ENCODE results near the gene OR51G1.

OR51G1 gene

DNA sequence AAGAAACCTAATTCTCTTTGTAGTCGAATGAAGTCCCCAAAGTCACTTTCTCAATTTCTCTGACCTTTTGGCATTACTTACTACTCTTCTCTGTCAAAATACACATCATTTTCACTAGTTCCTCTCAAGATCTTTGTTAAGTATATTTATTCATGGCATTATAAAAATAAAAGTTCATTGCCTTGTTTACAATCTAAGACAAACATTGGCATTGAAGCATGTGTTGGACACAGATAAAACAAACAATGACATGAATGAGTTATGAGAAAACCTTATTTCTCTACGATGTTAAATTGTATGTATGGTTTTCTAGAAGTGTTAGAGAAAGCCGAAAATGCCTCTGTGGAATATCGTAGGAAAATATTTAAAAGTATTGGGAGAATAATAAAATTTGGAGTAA, 8.6 kb upstream of the OR51G1 start:
- no peak overlapping the region for H3K4me3 ChIP-seq (ENCODE audit: low read length)
- DNase-seq (ENCODE audit: low read depth), result no peak
- TF ChIP-seq, protein P1, sequence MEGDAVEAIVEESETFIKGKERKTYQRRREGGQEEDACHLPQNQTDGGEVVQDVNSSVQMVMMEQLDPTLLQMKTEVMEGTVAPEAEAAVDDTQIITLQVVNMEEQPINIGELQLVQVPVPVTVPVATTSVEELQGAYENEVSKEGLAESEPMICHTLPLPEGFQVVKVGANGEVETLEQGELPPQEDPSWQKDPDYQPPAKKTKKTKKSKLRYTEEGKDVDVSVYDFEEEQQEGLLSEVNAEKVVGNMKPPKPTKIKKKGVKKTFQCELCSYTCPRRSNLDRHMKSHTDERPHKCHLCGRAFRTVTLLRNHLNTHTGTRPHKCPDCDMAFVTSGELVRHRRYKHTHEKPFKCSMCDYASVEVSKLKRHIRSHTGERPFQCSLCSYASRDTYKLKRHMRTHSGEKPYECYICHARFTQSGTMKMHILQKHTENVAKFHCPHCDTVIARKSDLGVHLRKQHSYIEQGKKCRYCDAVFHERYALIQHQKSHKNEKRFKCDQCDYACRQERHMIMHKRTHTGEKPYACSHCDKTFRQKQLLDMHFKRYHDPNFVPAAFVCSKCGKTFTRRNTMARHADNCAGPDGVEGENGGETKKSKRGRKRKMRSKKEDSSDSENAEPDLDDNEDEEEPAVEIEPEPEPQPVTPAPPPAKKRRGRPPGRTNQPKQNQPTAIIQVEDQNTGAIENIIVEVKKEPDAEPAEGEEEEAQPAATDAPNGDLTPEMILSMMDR (conservative IDR thresholded peaks at IDR 0.05; ENCODE audit: low read depth, low read length), result no peak

DNA sequence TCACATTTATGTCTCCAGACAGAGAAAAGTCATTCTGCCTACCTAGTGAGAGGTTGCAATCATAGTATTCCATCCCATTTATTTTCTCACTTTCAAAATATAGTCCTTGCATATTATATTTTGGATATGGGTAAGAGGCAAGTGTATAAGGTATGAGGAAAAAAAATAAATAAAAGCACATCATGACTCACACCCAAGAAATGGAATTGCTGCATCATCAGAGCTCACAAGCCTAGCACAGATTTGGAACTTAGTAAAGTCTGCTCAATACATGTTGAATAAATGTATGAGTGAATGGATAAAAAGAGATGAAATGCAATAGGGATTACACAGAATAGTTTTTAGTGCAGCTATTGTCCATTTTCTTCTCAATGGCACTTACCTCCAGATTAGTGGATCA, 2.5 kb upstream of the OR51G1 start:
- no peak overlapping the region for H3K4me3 ChIP-seq (ENCODE audit: low read length)
- DNase-seq (ENCODE audit: low read depth), result no peak
- TF ChIP-seq, protein P1 (conservative IDR thresholded peaks at IDR 0.05; ENCODE audit: low read depth, low read length), result no peak

DNA sequence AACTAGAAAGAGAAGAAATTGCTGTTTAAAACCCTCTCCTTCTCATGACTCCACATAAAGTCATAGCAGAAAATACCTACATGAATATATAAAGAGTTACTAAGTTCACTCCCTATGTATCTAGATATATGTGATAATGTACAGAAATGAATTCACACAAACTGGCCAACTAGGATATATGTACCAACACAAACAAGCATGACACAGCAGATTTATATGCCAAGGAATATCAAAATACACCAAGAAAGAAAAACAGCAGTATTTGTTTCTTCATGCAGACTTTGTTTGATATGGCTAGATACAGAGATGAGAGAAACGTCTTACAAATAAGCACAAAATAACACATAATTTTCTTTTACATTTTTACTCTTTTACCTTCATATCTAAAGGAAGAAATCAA, 1.8 kb downstream of the OR51G1 start:
- TF ChIP-seq, protein P1 (conservative IDR thresholded peaks at IDR 0.05; ENCODE audit: low read depth, low read length), result no peak
- H3K4me3 ChIP-seq (ENCODE audit: low read length), result no peak overlapping the region
- DNase-seq (ENCODE audit: low read depth), result no peak

DNA sequence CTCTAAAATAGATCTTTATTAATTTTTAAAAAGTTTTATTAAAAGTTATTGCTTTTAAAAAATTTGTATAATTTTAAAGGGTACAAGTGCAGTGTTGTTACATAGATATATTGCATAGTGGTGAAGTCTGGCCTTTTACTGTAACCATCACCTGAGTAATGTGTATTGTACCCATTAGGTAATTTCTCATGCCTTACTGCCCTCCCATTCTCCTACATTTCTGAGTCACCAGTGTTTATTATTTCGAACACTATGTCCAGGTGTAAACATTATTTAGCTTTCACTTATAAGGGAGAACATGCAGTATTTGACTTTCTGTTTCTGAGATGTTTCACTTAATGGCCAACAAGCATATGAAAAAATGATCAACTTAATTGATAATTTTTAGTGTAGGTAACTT, 2.3 kb downstream of the OR51G1 start:
- DNase-seq (ENCODE audit: low read depth), result no peak
- H3K4me3 ChIP-seq (ENCODE audit: low read length), result no peak overlapping the region
- TF ChIP-seq, protein P1 (conservative IDR thresholded peaks at IDR 0.05; ENCODE audit: low read depth, low read length), result no peak

DNA sequence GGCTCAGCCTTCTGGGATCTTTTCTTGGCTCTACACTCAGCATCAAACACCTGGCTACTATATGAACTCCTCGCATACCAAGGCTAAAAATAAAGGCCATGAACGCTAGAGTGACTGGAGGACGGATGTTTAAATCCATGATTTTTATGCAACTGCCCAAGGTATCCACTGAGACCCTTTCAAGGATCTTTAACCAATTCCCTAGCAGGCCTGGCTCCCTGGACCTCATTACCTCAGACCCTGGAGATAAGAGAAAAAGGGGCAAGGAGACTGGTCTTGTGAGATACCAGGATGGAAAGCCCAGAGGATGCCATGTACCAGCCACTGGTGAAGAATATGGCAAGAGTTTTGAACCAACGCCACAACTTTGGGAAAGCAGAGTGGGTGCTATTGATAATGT, 4.9 kb downstream of the OR51G1 start, which contains the start of gene OR51G2:
OR51G2 (minus strand) TSS at position 101 of the 400 bp plus-strand sequence. CDS start 3,687 bp downstream, outside the sequence.
- TF ChIP-seq, protein P1 (conservative IDR thresholded peaks at IDR 0.05; ENCODE audit: low read depth, low read length), result no peak
- no peak for DNase-seq (ENCODE audit: low read depth)
- H3K4me3 ChIP-seq (ENCODE audit: low read length), result no peak within 1 kb of the TSS

DNA sequence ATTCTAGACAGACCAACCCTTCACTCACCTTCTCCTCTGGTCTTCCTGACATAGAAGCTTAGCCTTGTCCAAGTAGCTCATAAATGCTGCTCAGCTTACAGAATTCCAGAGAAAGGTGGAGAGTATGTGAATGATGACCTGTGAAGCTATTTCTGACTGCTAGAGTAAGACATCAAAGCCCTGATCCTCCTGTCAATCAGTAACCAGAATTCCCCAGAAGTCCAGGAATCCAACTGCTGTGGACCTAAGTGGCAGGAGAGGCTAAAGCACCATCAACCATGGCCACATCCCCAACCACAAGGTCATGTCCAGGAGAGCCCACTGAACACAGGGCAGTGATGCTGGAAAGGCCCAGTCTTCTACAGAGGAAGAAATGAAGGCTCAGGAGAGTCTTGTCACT, 7.6 kb downstream of the OR51G1 start:
- H3K4me3 ChIP-seq (ENCODE audit: low read length), result no peak overlapping the region
- TF ChIP-seq, protein P1 (conservative IDR thresholded peaks at IDR 0.05; ENCODE audit: low read depth, low read length), result no peak
- no peak for DNase-seq (ENCODE audit: low read depth)

DNA sequence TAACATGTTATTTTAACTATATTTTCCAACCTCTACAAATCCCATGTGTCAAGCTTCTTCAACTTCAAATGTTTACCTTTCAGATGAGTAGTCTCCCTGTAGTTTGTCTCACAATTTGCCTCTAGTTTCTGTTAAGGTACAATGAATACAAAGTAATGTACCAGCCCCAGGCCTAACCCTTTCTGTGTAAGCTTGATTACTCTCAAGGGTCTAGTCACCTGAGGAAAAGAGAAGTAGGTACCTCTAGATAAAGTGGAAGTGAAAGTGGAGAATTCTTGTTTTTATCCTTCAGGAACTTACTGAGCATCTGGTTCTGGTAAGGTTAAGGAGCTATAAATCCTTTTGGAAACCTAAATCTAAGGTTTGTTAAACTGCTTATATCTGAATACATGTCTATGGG, 20.7 kb downstream of the OR51G1 start, which contains the start of gene OR51A7:
OR51A7 (plus strand) TSS at position 300 of the 400 bp plus-strand sequence. CDS start 3,587 bp downstream, outside the sequence.
- DNase-seq (ENCODE audit: low read depth), result no peak
- H3K4me3 ChIP-seq (ENCODE audit: low read length), result no peak within 1 kb of the TSS
- TF ChIP-seq, protein P1 (conservative IDR thresholded peaks at IDR 0.05; ENCODE audit: low read depth, low read length), result no peak
